HG03045 (cell line): ENCODE data around the gene POLR2L.

ENCODE experiments used
- ATAC-seq: cut with Tn5 transposase; IDR thresholded peaks from one replicate; pipeline ENCODE4 v1.9.1; 2021; ENCODE audit warnings: mild to moderate bottlenecking, moderate library complexity; ENCODE audit not compliant: unreplicated experiment

POLR2L gene

GRCh38 chr11:828506-829175 is 13.7 kb downstream of the POLR2L start:
- no peak for ATAC-seq

- no peak for ATAC-seq
These were observed 14.5 kb downstream of the POLR2L start, which contains the start of gene CRACR2B for GRCh38 chr11:827897-828192. Gene CRACR2B (plus strand): TSS chr11:827919. CDS start chr11:828608, 689 bp downstream.

GRCh38 chr11:827146-827896 is 15.0 kb downstream of the POLR2L start:
- ATAC-seq: peak; percentile 29

GRCh38 chr11:826836-827145 is 15.5 kb downstream of the POLR2L start:
- ATAC-seq: no peak

- no peak for ATAC-seq
These were observed 16.1 kb downstream of the POLR2L start for GRCh38 chr11:826227-826621.

GRCh38 chr11:825366-826226 is 16.7 kb downstream of the POLR2L start:
- no peak for ATAC-seq

- ATAC-seq: no peak
These were observed 17.4 kb downstream of the POLR2L start for GRCh38 chr11:824942-825341.

- ATAC-seq: no peak
These were observed 17.9 kb downstream of the POLR2L start for GRCh38 chr11:824292-824880.

GRCh38 chr11:823441-824291 is 18.7 kb downstream of the POLR2L start:
- no peak for ATAC-seq

- ATAC-seq: no peak
These were observed 20.6 kb downstream of the POLR2L start for GRCh38 chr11:821512-822371.

- no peak for ATAC-seq
These were observed 21.4 kb downstream of the POLR2L start for GRCh38 chr11:820655-821511.

GRCh38 chr11:819943-820649 is 22.2 kb downstream of the POLR2L start:
- peak; percentile 62 for ATAC-seq

- ATAC-seq: peak; percentile 63
These were observed 23.0 kb downstream of the POLR2L start for GRCh38 chr11:819129-819931.

GRCh38 chr11:818396-819128 is 23.8 kb downstream of the POLR2L start, which contains the start of gene PNPLA2:
Gene PNPLA2 (plus strand): TSS chr11:818914. CDS start chr11:819719, 805 bp downstream.
- ATAC-seq: no peak

- no peak for ATAC-seq
These were observed 25.9 kb downstream of the POLR2L start for GRCh38 chr11:816433-816779.

GRCh38 chr11:815675-816432 is 26.5 kb downstream of the POLR2L start:
- no peak for ATAC-seq
